Activated T-helper 17 cell treated with anti-CD3 and anti-CD28 coated beads, Interleukin-2, amount 50 U/mL, for 72 hours (primary cell): ENCODE measurements around the gene MLLT10. TPM values are rescaled to one million over a fixed set of nuclear protein-coding genes. Genes with fewer than 3 reads are reported as not detected.
"Not testable (repeated sequence)": the region's sequence is repeated elsewhere in the genome, so short reads cannot be mapped to it uniquely, and the experiment has no call there.

ENCODE experiments used
- ATAC-seq: fragments of 150-1000 bp; cut with Tn5 transposase; replicated peaks from 2 replicates; pipeline ENCODE4 v1.10.0; 2021; ENCODE audit warnings: mild to moderate bottlenecking, moderate library complexity
- H3K27ac Mint-ChIP-seq: one replicate; pipeline ENCODE4 v1.8.0; 2022; ENCODE audit warnings: mixed read lengths
- H3K27me3 Mint-ChIP-seq: one replicate; pipeline ENCODE4 v1.8.0; 2022; ENCODE audit warnings: mixed read lengths
- H3K36me3 Mint-ChIP-seq: one replicate; pipeline ENCODE4 v1.8.0; 2022; ENCODE audit warnings: low read depth, mild to moderate bottlenecking, mixed read lengths
- H3K4me1 Mint-ChIP-seq: one replicate; pipeline ENCODE4 v1.8.0; 2022; ENCODE audit warnings: mixed read lengths
- H3K4me3 Mint-ChIP-seq: one replicate; pipeline ENCODE4 v1.8.0; 2022; ENCODE audit warnings: mild to moderate bottlenecking, mixed read lengths
- H3K9me3 Mint-ChIP-seq: one replicate; pipeline ENCODE4 v1.8.0; 2022; ENCODE audit warnings: mixed read lengths
- total RNA-seq, 2 donors: library from RNA; stranded (reverse); gene quantifications; one replicate each; pipeline ENCODE4 v1.2.3, GENCODE V29; 2022

The MLLT10 gene
- total RNA-seq, 2 donors from 2014 or later, result 45.2 to 50.1 TPM

DNA sequence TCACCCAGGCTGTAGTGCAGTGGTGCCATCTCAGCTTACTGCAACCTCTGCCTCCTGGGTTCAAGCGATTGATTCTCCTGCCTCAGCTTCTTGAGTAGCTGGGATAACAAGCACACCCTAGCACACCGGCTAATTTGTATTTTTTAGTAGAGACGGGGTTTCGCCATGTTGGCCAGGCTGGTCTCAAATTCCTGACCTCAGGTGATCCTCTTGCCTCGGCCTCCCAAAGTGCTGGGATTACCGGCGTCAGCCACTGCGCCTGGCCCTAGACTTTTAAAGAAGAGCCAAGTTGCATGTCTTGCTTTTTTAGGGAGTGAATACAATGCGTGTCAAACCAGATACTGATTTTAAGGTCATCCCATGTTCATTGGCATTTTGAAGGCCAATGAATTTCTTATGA lies 1.9 kb downstream of the MLLT10 start:
- H3K27me3 Mint-ChIP-seq, H3K4me1 Mint-ChIP-seq, H3K9me3 Mint-ChIP-seq, H3K27ac Mint-ChIP-seq, ATAC-seq: not testable (repeated sequence)
- Mint-ChIP-seq H3K4me3 (peak overlapping the region; percentile 88), H3K36me3 (peaks cover 49% of the 10 kb centered on the region)

DNA sequence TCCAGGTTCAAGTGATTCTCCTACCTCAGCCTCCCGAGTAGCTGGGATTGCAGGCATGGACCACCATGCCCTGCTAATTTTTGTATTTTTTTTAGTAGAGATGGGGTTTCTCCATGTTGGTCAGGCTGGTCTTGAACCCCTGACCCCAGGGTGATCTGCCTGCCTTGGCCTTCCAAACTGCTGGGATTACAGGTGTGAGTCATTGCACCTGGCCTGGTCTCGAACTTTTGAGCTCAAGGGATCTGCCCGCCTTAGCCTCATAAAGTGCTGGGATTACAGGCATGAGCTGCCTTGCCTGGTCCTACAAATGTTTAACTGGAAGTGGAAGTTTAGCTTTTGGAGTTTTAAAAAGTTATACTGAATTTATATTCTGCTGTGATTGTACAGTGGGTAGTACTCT lies 2.8 kb downstream of the MLLT10 start:
- H3K4me3 Mint-ChIP-seq, result peak overlapping the region; percentile 19
- H3K9me3 Mint-ChIP-seq, result no peaks in the 10 kb centered on the region

DNA sequence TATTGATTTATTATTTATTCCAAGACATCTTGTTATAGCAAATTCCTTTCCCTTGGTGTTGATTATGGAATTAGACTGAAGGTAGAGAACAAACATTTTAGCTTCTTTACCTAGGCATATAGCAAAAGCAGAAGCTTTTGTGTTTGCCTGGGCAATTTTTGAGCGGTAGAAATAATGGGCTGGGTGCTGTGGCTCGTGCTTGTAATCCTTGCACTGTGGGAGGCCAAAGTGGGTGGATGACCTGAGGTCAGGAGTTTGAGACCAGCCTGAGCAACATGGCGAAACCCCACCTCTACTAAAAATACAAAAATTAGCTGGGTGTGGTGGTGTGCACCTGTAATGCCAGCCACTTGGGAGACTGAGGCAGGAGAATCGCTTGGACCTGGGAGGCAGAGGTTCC lies 6.7 kb downstream of the MLLT10 start:
- peaks cover 87% of the 10 kb centered on the region for H3K36me3 Mint-ChIP-seq
- H3K27ac Mint-ChIP-seq, ATAC-seq, H3K9me3 Mint-ChIP-seq, H3K4me1 Mint-ChIP-seq, H3K27me3 Mint-ChIP-seq, H3K4me3 Mint-ChIP-seq: not testable (repeated sequence)

More for the DNA sequence above, 2.8 kb downstream of the MLLT10 start:
- H3K36me3 Mint-ChIP-seq, result peaks cover 58% of the 10 kb centered on the region
- no peaks in the 10 kb centered on the region for H3K27me3 Mint-ChIP-seq
- H3K27ac Mint-ChIP-seq, result peak overlapping the region; percentile 56
- peaks cover 9% of the 10 kb centered on the region for H3K4me1 Mint-ChIP-seq
- no peak for ATAC-seq

DNA sequence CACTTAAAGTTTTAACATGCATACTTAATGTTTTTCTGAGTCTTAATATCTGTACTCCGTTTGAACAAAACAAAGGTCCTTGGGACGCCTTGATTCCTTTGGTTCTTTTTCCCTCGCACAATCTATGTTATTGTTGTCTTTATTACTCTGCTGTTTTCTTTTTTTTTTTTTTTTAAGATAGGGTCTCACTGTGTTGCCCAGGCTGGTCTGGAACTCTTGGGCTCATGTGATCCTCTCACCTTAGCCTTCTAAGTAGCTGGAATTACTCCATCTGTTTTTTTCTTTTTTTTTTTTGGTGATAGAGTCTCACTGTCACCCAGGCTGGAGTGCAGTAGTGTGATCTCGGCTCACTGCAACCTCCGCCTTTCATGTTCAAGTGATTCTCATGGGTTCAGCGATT lies 13.2 kb downstream of the MLLT10 start:
- H3K27me3 Mint-ChIP-seq, result no peaks in the 10 kb centered on the region
- no peak for ATAC-seq
- H3K4me3 Mint-ChIP-seq, result no peak overlapping the region
- no peaks in the 10 kb centered on the region for H3K9me3 Mint-ChIP-seq
- H3K36me3 Mint-ChIP-seq, result peaks cover 100% of the 10 kb centered on the region
- peaks cover 5% of the 10 kb centered on the region for H3K4me1 Mint-ChIP-seq
- H3K27ac Mint-ChIP-seq, result no peak overlapping the region

DNA sequence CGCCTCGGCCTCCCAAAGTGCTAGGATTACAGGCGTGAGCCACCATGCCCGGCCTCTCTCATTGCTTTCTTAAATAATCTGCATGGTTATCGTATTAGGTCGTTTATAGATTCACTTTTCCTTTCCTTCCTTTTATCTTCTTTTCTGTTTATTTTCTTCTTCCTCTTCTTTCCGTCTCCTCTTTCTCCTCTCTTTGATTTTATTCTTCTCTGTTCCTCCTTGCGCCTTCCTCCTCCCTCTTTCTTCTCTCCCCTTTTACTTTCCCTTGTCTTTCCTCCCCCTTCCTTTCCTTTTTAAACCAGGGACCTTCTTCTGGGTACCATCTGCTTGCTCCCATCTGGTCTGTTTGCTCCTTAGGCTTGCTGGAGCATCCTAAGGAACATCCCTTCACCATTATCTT lies 18.6 kb downstream of the MLLT10 start:
- H3K36me3 Mint-ChIP-seq, result peaks cover 99% of the 10 kb centered on the region
- no peaks in the 10 kb centered on the region for H3K9me3 Mint-ChIP-seq
- peak overlapping the region; percentile 32 for H3K27ac Mint-ChIP-seq

DNA sequence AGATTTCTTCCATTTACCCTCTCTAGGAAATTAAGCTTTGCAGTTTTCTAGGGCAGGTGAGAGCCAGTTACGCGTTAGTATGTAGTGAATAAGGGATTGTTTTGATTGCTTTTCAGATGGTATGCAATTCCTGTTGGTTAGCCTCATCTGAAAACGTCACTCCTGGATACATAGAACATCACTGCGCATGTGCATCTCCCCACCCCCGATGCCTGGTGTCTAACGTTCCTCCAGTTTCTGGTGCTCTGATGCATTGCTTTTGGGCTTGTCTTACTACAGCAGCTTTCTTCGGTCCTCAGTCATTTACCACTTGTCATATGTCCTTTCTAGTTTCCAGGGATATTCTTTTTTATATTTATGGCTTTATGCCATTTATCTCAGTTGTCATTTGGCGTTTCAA lies 22.5 kb downstream of the MLLT10 start:
- Mint-ChIP-seq H3K4me3 (no peak overlapping the region), H3K9me3 (no peaks in the 10 kb centered on the region), H3K27me3 (no peaks in the 10 kb centered on the region), H3K4me1 (peaks cover 17% of the 10 kb centered on the region), H3K27ac (no peak overlapping the region), H3K36me3 (peaks cover 94% of the 10 kb centered on the region)
- ATAC-seq, result no peak

More for the DNA sequence above, 18.6 kb downstream of the MLLT10 start:
- Mint-ChIP-seq H3K4me1 (no peaks in the 10 kb centered on the region), H3K27me3 (no peaks in the 10 kb centered on the region), H3K4me3 (no peak overlapping the region)
- no peak for ATAC-seq

DNA sequence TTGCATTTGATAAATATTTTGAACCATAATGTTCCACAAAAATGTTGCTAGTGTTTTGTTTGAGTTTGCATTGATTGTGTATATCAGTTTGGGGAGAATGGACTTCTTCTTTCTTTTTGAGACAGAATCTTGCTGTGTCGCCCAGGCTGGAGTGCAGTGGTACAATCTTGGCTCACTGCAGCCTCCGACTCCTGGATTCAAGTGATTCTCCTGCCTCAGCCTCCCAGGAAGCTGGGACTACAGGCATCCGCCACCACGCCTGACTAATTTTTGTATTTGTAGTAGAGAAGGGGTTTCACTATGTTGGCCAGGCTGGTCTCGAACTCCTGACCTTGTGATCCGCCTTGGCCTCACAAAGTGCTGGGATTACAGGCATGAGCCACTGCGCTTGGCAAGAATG lies 25.0 kb downstream of the MLLT10 start:
- H3K4me1 Mint-ChIP-seq, result peaks cover 17% of the 10 kb centered on the region
- H3K4me3 Mint-ChIP-seq, ATAC-seq, H3K27me3 Mint-ChIP-seq, H3K9me3 Mint-ChIP-seq, H3K27ac Mint-ChIP-seq: not testable (repeated sequence)
- peaks cover 92% of the 10 kb centered on the region for H3K36me3 Mint-ChIP-seq

DNA sequence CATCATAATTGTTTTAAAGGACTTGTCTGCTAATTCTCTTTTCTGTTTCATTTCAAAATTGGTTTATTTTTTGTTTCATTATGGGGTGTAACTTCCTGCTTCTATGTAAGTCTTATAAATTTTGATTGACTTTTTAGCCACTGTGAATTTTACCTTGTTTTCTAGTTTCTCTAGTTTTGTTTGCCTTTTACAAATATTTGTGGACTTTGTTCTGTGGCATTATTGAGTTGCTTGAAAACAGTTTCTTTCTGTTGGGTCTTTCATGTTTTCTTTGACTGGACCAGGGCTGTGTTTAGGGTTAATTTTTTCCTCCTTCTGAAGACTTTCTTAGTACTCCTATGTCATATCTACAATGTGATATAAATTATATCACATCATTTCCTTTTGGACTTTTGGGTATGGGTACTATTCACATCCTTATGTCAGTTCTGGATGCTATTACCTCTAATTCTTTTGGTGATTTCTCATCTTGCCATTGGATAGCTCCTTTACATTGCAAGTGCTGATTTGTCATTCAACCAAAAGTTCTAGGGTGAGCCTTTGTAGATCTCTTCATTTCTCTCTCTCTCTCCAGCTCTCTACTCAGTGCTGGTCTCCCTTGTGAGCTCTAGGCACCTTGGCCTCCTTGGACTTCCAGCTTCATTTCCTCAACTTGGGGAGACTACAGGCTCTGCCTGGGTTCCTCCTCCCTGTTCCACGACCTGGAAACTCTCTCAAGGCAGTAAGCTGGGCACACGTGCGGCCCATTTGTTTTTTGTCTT lies 36.9 kb downstream of the MLLT10 start:
- Mint-ChIP-seq H3K4me1 (peaks cover 24% of the 10 kb centered on the region), H3K4me3 (peak overlapping the region; percentile 17), H3K36me3 (peaks cover 79% of the 10 kb centered on the region), H3K9me3 (no peaks in the 10 kb centered on the region), H3K27ac (peak overlapping the region; percentile 68), H3K27me3 (no peaks in the 10 kb centered on the region)
- no peak for ATAC-seq

DNA sequence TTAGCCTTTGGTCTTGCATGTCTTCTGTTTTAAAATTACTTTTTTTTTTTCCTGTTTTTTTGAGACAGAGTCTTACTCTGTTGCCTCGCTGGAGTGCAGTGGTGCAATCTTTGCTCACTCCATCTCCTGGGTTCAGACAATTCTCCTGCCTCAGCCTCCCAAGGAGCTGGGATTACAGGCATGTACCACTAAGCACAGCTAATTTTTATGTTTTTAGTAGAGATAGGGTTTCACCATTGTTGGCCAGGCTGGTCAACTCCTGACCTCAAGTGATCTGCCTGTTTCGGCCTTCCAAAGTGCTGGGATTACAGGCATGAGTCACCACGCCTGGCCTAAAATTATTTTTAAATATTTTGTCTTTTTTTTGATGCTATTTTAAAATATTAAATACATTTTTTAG lies 38.5 kb downstream of the MLLT10 start:
- H3K4me1 Mint-ChIP-seq, result peaks cover 24% of the 10 kb centered on the region
- H3K27me3 Mint-ChIP-seq, result no peaks in the 10 kb centered on the region
- H3K4me3 Mint-ChIP-seq, result no peak overlapping the region
- H3K27ac Mint-ChIP-seq, result no peak overlapping the region
- no peaks in the 10 kb centered on the region for H3K9me3 Mint-ChIP-seq
- no peak for ATAC-seq
- H3K36me3 Mint-ChIP-seq, result peaks cover 76% of the 10 kb centered on the region

DNA sequence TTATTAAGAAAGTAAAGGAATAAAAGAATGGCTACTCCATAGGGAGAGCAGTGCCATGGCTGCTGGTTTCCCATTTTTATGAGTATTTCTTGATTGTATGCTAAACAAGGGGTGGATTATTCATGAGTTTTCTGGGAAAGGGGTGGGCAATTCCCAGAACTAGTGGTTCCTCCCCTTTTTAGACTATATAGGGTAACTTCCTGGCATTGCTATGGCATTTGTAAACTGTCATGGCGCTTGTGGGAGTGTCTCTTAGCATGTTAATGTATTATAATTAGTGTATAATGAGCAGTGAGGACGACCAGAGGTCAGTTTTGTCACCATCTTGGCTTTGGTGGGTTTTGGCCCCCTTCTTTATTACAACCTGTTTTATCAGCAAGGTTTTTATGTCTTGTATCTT lies 40.5 kb downstream of the MLLT10 start:
- not testable (repeated sequence) for H3K4me3 Mint-ChIP-seq, ATAC-seq, H3K27ac Mint-ChIP-seq, H3K9me3 Mint-ChIP-seq, H3K27me3 Mint-ChIP-seq
- H3K4me1 Mint-ChIP-seq, result peaks cover 24% of the 10 kb centered on the region
- H3K36me3 Mint-ChIP-seq, result peaks cover 75% of the 10 kb centered on the region

DNA sequence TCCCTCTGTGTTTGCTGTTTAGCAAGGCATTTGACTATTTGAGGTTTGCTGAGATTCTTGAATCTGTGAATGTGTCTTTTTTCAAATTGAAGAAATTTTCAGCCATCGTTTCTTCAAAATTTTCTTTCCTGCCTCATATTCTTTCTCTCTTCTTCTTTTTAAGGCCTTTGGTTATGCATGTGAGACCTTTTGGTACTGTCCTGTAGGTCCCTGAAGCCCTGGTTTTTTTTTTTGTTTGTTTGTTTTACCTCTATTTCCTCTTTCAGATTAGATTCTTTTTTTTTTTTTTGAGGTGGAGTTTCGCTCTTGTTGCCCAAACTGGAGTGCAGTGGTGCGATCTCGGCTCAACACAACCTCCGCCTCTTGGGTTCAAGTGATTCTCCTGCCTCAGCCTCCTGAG lies 45.3 kb downstream of the MLLT10 start:
- Mint-ChIP-seq H3K27ac (no peak overlapping the region), H3K4me3 (no peak overlapping the region), H3K27me3 (no peaks in the 10 kb centered on the region), H3K9me3 (peaks cover 4% of the 10 kb centered on the region), H3K4me1 (peaks cover 12% of the 10 kb centered on the region), H3K36me3 (peaks cover 62% of the 10 kb centered on the region)
- no peak for ATAC-seq

DNA sequence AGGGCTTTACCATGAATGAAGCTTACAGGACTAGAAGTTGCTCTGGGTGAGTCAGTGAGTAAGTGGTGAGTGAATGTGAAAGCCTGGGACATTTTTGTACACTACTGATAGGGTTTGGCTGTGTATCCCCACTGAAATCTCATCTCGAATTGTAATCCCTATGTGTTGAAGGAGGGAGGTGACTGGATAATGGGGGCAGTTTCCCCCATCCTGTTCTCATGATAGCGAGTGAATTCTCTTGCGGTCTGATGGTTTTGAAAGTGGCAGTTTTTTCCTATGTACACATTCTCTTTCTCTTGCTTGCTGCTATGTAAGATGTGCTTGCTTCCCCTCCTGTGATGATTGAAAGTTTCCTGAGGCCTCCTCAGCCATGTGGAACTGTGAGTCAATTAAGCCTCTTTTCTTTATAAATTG lies 47.4 kb downstream of the MLLT10 start:
- H3K36me3 Mint-ChIP-seq, result peaks cover 63% of the 10 kb centered on the region
- peak; percentile 95 for ATAC-seq
- not testable (repeated sequence) for H3K27me3 Mint-ChIP-seq, H3K9me3 Mint-ChIP-seq
- peak overlapping the region; percentile 23 for H3K27ac Mint-ChIP-seq
- peaks cover 20% of the 10 kb centered on the region for H3K4me1 Mint-ChIP-seq
- peak overlapping the region; percentile 4 for H3K4me3 Mint-ChIP-seq

DNA sequence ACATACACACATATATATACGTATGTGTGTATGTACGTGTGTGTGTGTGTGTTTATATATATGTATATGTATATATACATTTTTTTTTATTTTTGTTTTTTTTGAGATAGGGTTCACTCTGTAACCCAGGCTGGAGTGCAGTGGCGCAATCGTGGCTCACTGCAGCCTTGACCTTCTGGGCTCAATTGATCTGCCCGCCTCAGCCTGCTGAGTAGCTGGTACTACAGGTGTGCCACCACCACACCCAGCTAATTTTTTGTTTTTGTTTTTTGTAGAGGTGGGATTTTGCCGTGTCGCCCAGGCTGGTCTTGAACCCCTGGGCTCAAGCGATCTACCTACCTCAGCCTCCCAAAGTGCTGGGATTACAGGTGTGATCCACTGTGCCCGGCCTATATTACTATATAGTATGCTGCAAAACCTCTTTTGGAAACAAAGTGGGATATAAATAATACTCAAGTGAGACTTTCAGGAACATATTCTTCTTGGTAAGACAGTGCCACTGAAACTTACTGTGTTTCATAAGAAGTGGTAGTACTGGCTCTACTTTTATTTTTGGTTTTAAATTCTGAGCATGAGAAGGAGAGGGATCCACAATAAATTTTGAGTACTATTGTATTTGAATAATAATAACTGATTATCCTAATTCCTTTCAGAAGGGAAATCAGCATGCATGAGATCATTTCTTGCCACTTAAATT lies 51.0 kb downstream of the MLLT10 start:
- ATAC-seq, result no peak
- Mint-ChIP-seq H3K27ac (no peak overlapping the region), H3K27me3 (no peaks in the 10 kb centered on the region), H3K36me3 (peaks cover 70% of the 10 kb centered on the region), H3K4me1 (peaks cover 47% of the 10 kb centered on the region), H3K4me3 (peak overlapping the region; percentile 47), H3K9me3 (peaks cover 4% of the 10 kb centered on the region)

DNA sequence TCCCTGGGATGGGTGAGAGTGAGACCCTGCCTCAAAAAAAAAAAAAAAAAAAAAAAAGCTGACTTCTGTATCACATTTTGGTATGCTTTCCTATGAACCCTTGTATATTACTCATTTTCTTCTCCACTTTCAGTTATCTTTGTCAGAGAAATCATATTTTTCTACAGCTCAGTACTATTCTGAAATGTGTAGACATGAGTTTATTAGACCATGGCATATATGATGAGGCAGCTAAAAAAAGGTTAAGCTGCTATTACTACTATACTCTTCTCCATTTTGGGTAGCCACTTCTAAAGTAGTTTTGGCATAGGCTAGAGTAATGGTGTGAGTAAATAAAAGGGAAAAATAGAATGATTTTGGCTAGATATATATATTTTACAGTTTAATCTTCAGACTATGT lies 53.4 kb downstream of the MLLT10 start:
- Mint-ChIP-seq H3K4me1 (peaks cover 53% of the 10 kb centered on the region), H3K9me3 (peaks cover 4% of the 10 kb centered on the region), H3K4me3 (no peak overlapping the region), H3K27me3 (no peaks in the 10 kb centered on the region), H3K36me3 (peaks cover 90% of the 10 kb centered on the region), H3K27ac (no peak overlapping the region)
- ATAC-seq, result peak; percentile 59

DNA sequence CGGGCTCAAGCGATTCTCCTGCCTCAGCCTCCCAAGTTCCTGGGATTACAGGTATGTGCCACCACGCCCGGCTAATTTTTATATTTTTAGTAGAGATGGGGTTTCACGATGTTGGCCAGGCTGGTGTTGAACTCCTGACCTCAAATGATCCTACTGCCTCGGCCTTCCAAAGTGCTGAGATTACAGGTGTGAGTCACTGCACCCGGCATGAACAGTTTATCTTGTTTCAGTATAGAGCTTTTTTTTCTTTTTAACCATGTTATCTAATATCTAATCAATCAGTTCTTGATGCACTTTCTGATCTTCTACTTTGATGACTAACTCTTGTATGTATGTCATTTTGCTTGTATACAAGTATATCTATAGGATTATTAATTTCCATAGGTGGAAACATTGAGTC lies 54.1 kb downstream of the MLLT10 start:
- not testable (repeated sequence) for H3K27ac Mint-ChIP-seq, H3K27me3 Mint-ChIP-seq, H3K9me3 Mint-ChIP-seq
- Mint-ChIP-seq H3K4me1 (peaks cover 47% of the 10 kb centered on the region), H3K4me3 (peak overlapping the region; percentile 16), H3K36me3 (peaks cover 90% of the 10 kb centered on the region)
- ATAC-seq, result peak; percentile 23
